ENCODE results near the gene PPHLN1. TPM values are rescaled to one million over a fixed set of nuclear protein-coding genes. Genes with fewer than 3 reads are reported as not detected.
"Not testable (repeated sequence)": the region's sequence is repeated elsewhere in the genome, so short reads cannot be mapped to it uniquely, and the experiment has no call there.

PPHLN1 gene
- total RNA-seq, 1 experiment from 2014 or later = 78.7 TPM

DNA sequence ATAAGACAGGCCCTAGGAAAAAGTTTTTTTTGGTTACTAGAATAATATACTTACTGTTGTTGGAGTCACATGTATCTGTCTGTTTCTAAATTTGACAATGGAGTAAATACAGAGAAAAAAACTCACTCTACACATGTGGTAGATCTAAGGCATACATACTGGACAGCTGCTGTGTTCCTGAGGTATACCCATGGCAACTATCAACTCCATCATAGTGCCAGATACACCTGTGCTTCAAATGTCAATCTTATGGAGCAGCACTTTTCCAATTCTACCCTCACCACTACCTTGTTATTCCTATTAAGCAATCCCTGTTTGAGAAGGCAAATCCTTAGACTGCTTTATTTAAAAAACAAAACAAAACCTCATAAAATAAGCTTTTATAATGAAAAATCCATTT, 3.4 kb upstream of the PPHLN1 start:
- DNase-seq (ENCODE audit: low spot score) = no peak

- no peak for DNase-seq (ENCODE audit: low spot score)
Measured at GRCh38 chr12:42323856-42324255, 2.1 kb upstream of the PPHLN1 start.

- no peak for DNase-seq (ENCODE audit: low spot score)
Measured at GRCh38 chr12:42325326-42325652, 678 bp upstream of the PPHLN1 start.

DNA sequence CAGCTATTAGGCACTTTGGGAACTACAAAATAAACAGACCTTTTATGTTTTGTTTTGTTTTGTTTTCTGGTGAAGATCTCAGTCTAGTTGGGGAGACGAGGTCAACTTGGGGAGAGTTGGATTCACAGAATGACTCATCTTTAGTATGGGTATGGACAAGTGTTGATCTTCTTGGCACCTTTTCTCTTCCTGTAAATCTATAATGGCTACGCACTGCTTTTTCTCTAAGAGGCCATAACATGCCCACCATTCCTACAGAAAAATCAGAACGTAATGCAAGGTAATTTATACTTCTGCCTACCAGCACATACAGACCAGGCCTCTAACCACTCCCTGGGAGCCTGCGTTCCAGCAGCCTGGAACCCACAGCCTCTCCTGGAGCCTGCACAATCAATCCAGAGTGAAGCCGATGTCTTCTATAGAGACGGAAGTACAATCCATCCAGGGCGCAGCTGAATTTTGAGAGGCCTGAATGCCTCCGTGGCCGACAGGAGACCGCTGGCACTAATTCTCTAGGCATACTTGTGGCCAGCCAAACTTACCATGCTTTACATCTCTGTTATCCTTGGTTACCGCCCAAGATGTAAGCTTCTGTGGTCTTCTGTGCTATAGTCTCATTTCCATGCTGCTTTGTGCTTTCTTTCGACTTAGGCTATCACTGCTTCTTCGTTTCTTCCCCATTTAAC, 717 bp downstream of the PPHLN1 start:
- peak; percentile 11 for DNase-seq (ENCODE audit: low spot score)

DNA sequence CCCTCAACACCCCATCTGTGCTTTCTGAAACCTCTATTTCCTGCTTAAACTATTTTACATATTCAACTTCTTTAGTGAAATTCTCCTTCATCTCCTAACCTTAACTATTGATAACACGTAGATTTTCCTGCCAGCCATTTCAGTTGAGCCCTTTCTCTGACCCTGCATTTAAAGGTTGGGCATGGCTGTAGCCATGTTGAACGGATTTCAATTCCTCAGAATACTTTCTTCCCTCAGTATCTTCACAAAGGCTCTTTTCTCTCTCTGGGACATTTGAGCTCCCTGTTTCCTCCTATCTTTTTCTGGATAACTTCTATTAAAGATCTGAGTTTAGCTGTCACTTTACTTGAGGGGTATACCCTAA, 1.2 kb downstream of the PPHLN1 start:
- no peak for DNase-seq (ENCODE audit: low spot score)

DNA sequence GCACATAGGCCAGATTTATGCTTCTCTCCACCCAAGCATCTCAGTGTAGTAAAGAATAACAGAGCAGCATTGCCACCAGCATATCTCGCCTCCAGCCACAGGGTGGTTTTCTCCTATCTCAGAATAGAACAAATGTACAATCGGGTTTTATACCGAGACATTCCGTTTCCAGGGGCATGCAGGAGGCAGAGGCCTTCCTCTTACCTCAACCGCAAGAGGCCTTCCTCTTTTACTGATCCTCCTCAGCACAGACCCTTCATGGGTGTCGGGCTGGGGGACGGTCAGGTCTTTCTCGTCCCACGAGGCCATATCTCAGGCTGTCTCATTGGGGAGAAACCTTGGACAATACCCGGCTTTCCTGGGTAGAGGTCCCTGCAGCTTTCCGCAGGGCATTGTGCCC, 4.1 kb downstream of the PPHLN1 start:
- DNase-seq (ENCODE audit: low spot score) = not testable (repeated sequence)

- peak; percentile 25 for DNase-seq (ENCODE audit: low spot score)
Measured at GRCh38 chr12:42332301-42333285, 6.6 kb downstream of the PPHLN1 start.

DNA sequence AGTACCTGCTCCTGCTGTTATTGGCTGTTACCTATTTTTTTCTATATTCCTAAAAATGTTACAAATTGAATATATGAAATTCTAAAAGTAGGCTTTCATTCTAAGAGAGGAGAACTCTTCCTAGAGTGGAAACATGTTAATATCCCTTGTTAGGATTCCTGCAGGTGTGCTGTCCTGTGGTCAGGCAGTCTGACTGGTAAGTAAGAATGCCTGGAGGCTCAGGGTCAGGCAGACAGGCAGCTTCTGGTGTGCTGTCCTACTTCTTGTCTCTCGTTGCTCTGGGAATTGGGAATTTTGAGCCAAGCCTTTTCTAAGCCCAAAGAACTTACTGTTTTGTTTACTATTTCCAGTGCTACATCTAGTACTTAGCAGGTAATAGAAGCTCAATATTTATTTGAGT, 10.3 kb downstream of the PPHLN1 start:
- DNase-seq (ENCODE audit: low spot score) = no peak

GRCh38 chr12:42338280-42338679, 12.3 kb downstream of the PPHLN1 start:
- DNase-seq (ENCODE audit: low spot score) = no peak

DNA sequence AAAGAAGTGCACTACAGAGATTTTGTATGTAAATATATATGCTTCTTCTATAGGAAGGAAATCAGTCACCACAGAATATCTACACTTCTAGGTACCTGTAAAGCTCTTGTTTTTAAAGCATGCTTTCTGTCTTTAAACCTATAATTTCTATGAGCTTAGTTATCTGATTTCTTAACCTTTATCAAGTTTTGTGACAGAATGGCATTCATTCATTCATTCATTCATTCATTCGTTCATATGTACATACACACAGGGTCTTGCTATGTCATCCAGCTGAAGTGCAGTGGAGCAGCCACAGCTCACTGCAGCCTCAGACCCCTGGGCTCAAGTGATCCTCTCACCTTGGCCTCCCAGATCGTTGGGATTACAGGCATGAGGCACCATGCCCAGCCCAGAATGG, 16.1 kb downstream of the PPHLN1 start:
- DNase-seq (ENCODE audit: low spot score) = no peak

DNA sequence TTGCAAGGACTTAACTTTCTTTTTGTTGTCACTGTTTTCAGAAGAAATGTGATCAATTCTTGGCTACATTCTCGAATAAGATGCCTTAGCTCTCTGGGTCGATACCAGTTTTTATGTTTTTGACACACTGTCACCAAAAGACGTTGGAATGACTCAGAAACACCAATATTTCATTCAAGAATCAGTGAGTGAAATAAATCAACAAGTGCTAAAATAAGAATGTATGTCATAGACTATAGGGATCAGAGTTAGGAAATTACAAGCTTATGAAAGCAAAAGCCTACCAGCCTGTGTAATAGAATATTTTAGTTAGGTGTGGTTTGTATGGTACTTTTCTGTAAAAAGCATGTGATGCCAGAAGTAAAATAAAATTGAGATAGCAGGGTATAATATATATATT, 17.8 kb downstream of the PPHLN1 start:
- no peak for DNase-seq (ENCODE audit: low spot score)

GRCh38 chr12:42346403-42347002, 20.5 kb downstream of the PPHLN1 start:
- no peak for DNase-seq (ENCODE audit: low spot score)

- DNase-seq (ENCODE audit: low spot score) = not testable (repeated sequence)
Measured at GRCh38 chr12:42349119-42350020, 23.4 kb downstream of the PPHLN1 start.

- DNase-seq (ENCODE audit: low spot score) = not testable (repeated sequence)
Measured at GRCh38 chr12:42350021-42350407, 24.0 kb downstream of the PPHLN1 start.

DNA sequence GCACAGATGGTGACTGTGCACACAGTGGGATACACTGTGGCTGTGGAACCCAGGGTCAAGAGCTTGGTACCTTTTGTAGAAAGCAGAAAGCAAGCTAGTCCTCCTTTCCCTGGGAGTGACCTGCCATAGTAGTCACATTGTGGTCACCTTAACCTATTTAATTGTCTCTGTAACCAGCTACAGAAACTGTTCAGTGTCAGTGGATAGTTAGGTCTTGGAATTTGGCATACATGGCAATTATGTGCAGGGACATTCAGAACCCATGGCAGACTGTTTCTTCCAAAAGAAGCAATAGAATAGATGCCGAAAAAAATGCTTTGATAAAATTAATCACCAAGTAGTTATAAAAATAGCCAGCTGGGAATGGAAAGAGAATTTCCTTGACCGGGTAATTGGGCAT, 30.4 kb downstream of the PPHLN1 start:
- DNase-seq (ENCODE audit: low spot score) = no peak

- no peak for DNase-seq (ENCODE audit: low spot score)
Measured at GRCh38 chr12:42360747-42361403, 34.9 kb downstream of the PPHLN1 start.

DNA sequence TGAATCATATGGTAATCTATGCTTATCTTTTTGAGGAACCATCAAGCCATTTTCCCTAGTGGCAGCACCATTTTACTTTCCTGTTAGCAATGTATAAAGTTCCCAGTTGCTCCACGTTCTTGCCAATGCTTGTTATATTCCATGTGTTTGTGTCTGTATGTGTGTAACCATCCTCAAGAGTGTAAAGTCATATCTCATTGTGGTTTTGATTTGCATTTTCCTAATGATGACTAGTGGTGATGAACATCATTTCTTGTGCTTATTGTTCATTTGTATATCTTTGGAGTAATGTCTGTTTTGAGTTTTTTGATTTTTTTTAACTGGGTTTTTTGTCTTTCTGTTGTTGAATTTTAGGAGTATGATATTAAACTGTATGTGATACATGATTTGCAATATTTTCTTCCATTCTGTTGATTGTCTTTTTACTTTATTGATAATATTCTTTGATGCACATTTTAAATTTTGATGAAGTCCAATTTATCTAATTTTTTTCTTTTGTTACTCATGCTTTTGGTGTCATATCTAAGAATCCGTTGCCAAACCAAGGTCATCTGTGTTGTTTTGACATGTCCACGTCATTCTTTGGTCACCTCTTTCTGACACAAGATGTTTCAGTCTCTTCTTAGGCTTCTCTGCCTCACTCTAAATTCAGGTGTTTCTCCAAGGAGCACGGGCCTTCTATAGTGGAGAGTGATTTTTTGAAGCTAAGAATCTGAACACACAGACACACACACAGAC, 36.1 kb downstream of the PPHLN1 start:
- no peak for DNase-seq (ENCODE audit: low spot score)

DNA sequence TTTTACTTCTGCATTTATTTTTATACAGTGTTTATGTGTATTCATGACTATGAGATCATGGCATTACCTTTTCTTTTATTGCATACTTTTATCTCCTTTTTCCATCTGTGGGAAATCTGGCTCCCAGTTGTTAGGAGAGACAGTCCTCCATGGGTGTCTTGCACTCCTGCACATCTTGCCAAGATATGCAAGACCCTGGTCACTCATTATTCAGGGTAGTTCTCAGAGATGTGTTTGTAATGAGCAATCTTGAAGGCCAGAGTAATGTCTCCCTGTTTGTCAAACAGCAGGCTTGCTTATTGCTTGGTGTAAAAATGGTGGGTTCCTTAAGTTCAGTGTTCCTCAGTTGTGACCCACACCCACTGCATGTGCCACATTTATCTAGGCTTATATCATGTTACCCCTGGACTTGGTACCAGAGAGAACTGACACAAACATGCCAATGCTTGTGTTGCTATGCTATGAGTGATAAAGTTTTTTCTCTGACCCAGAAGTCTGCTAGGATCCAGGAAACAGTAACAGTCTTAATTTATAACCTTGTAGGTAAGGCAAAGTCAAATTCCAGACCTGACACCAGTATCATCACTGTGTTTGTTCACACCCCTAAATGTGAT, 36.8 kb downstream of the PPHLN1 start:
- no peak for DNase-seq (ENCODE audit: low spot score)

DNA sequence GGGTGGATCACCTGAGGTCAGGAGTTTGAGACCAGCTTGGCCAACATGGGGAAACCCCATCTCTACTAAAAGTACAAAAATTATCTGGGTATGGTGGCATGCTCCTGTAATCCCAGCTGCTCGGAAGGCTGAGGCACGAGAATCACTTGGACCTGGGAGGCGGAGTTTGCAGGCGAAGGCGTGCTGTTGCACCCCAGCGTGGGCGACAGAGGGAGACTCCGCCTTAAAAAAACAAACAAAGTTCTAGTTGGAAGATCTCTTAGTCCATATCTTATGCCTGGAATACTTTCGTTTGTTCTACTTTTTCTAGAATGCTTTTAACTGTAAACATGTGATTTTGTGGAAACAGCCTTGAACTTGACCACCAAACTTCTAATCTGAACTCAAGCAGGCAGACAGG, 38.7 kb downstream of the PPHLN1 start:
- no peak for DNase-seq (ENCODE audit: low spot score)

DNA sequence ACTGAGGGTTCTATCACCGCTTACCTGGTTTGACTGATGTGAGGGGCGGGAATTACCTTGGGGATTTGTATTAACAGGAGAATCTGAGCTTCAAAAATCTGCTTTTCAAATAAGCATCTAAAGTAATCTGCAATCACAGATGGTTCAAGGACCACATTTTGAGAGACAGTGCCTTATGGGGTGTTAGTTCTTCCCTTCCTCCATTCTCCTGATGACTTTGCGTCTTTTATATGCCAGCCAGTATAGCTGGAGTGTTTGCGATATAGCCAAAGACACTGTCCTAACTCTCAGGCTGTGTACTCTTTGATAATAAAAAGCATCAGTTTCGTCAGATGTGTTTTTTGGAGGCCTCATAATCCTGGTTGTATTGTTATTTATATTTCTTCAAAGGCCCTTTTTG, 39.5 kb downstream of the PPHLN1 start:
- DNase-seq (ENCODE audit: low spot score) = no peak
